GM23338 (cell line): ENCODE results near the gene TRIM8.

Experiments
- CTCF ChIP-seq, 2 experiments: fragments of 200-600 bp in 1 of 2; sonication (generic) in 1 of 2; conservative IDR thresholded peaks; 2 replicates each; pipeline versions ENCODE4 v1.5.1 to v1.6.1; 2016 to 2017; ENCODE audit warnings: antibody characterized with exemption in 2 of 2, low read depth in 2 of 2, mild to moderate bottlenecking in 2 of 2, moderate library complexity in 1 of 2
- ETS1 ChIP-seq: IDR thresholded peaks from 2 replicates; pipeline ENCODE4 v1.6.1; 2016; ENCODE audit warnings: antibody characterized with exemption
- EZH2phosphoT487 ChIP-seq: fragments of 200-600 bp; sonication (generic); IDR thresholded peaks from one replicate; pipeline ENCODE4 v1.8.1; 2018; ENCODE audit warnings: antibody characterized with exemption; ENCODE audit not compliant: unreplicated experiment
- JUNB ChIP-seq: IDR thresholded peaks from one replicate; pipeline ENCODE4 v1.6.1; 2016; ENCODE audit warnings: antibody characterized with exemption; ENCODE audit not compliant: unreplicated experiment

- TF ChIP-seq EZH2phosphoT487 (no peak), CTCF (conservative IDR thresholded peaks at IDR 0.05; ENCODE audit: low read depth in 2 of 2) (no peak), JUNB (no peak), ETS1 (no peak)
Measured at GRCh38 chr10:102679596-102679995, 35.3 kb downstream of the TRIM8 start.
